ENCODE data around the gene ITGA1.

ITGA1 gene

GRCh38 chr5:52784737-52785136 lies 3.0 kb upstream of the ITGA1 start:
- H3K4me3 ChIP-seq (ENCODE audit: low read length): no peak overlapping the region
- no peak for TF ChIP-seq ZNF274 (IDR thresholded peaks at IDR 0.05; ENCODE audit: low read depth, low read length)

- no peak overlapping the region for H3K4me3 ChIP-seq (ENCODE audit: low read length)
- no peak for TF ChIP-seq ZNF274 (IDR thresholded peaks at IDR 0.05; ENCODE audit: low read depth, low read length)
Measured at GRCh38 chr5:52786391-52786790, 1.3 kb upstream of the ITGA1 start.

GRCh38 chr5:52786949-52787599 lies 642 bp upstream of the ITGA1 start:
- peak overlapping the region; percentile 66 for H3K4me3 ChIP-seq (ENCODE audit: low read length)

GRCh38 chr5:52788505-52788821 lies 747 bp downstream of the ITGA1 start:
- TF ChIP-seq ZNF274 (IDR thresholded peaks at IDR 0.05; ENCODE audit: low read depth, low read length): no peak
- H3K4me3 ChIP-seq (ENCODE audit: low read length): peak overlapping the region; percentile 66

More at GRCh38 chr5:52786949-52787599, 642 bp upstream of the ITGA1 start:
- TF ChIP-seq ZNF274 (IDR thresholded peaks at IDR 0.05; ENCODE audit: low read depth, low read length): no peak

- no peak for TF ChIP-seq ZNF274 (IDR thresholded peaks at IDR 0.05; ENCODE audit: low read depth, low read length)
- H3K4me3 ChIP-seq (ENCODE audit: low read length): no peak overlapping the region; the same call in 1 of the 2 replicates
Measured at GRCh38 chr5:52789378-52789777, 1.7 kb downstream of the ITGA1 start.

GRCh38 chr5:52789851-52790250 lies 2.1 kb downstream of the ITGA1 start:
- no peak overlapping the region; the same call in 1 of the 2 replicates for H3K4me3 ChIP-seq (ENCODE audit: low read length)
- TF ChIP-seq ZNF274 (IDR thresholded peaks at IDR 0.05; ENCODE audit: low read depth, low read length): no peak

GRCh38 chr5:52791366-52791765 lies 3.6 kb downstream of the ITGA1 start:
- TF ChIP-seq ZNF274 (IDR thresholded peaks at IDR 0.05; ENCODE audit: low read depth, low read length): no peak

GRCh38 chr5:52794519-52794918 lies 6.8 kb downstream of the ITGA1 start:
- TF ChIP-seq ZNF274 (IDR thresholded peaks at IDR 0.05; ENCODE audit: low read depth, low read length): no peak
- no peak overlapping the region for H3K4me3 ChIP-seq (ENCODE audit: low read length)

More at GRCh38 chr5:52791366-52791765, 3.6 kb downstream of the ITGA1 start:
- H3K4me3 ChIP-seq (ENCODE audit: low read length): no peak overlapping the region

GRCh38 chr5:52796031-52796430 lies 8.3 kb downstream of the ITGA1 start:
- TF ChIP-seq ZNF274 (IDR thresholded peaks at IDR 0.05; ENCODE audit: low read depth, low read length): no peak
- no peak overlapping the region for H3K4me3 ChIP-seq (ENCODE audit: low read length)

GRCh38 chr5:52796516-52797103 lies 8.9 kb downstream of the ITGA1 start:
- TF ChIP-seq ZNF274 (IDR thresholded peaks at IDR 0.05; ENCODE audit: low read depth, low read length): no peak

GRCh38 chr5:52798938-52799337 lies 11.2 kb downstream of the ITGA1 start:
- peak overlapping the region; percentile 83 for H3K4me3 ChIP-seq (ENCODE audit: low read length)
- TF ChIP-seq ZNF274 (IDR thresholded peaks at IDR 0.05; ENCODE audit: low read depth, low read length): no peak

More at GRCh38 chr5:52796516-52797103, 8.9 kb downstream of the ITGA1 start:
- H3K4me3 ChIP-seq (ENCODE audit: low read length): no peak overlapping the region

GRCh38 chr5:52799358-52799982 lies 11.8 kb downstream of the ITGA1 start:
- H3K4me3 ChIP-seq (ENCODE audit: low read length): peak overlapping the region; percentile 83
- no peak for TF ChIP-seq ZNF274 (IDR thresholded peaks at IDR 0.05; ENCODE audit: low read depth, low read length)

- TF ChIP-seq ZNF274 (IDR thresholded peaks at IDR 0.05; ENCODE audit: low read depth, low read length): no peak
- peak overlapping the region; percentile 83 for H3K4me3 ChIP-seq (ENCODE audit: low read length)
Measured at GRCh38 chr5:52799983-52800393, 12.3 kb downstream of the ITGA1 start.

GRCh38 chr5:52800394-52801213 lies 12.9 kb downstream of the ITGA1 start:
- peak overlapping the region; percentile 83 for H3K4me3 ChIP-seq (ENCODE audit: low read length)
- TF ChIP-seq ZNF274 (IDR thresholded peaks at IDR 0.05; ENCODE audit: low read depth, low read length): no peak
